ENCODE measurements around the gene PLPP3. TPM values are rescaled to one million over a fixed set of nuclear protein-coding genes. Genes with fewer than 3 reads are reported as not detected.

The PLPP3 gene
- total RNA-seq, 2 donors from 2014 or later: not detected

GRCh38 chr1:56501426-56501825, 77.9 kb downstream of the PLPP3 start:
- ATAC-seq: no peak

DNA sequence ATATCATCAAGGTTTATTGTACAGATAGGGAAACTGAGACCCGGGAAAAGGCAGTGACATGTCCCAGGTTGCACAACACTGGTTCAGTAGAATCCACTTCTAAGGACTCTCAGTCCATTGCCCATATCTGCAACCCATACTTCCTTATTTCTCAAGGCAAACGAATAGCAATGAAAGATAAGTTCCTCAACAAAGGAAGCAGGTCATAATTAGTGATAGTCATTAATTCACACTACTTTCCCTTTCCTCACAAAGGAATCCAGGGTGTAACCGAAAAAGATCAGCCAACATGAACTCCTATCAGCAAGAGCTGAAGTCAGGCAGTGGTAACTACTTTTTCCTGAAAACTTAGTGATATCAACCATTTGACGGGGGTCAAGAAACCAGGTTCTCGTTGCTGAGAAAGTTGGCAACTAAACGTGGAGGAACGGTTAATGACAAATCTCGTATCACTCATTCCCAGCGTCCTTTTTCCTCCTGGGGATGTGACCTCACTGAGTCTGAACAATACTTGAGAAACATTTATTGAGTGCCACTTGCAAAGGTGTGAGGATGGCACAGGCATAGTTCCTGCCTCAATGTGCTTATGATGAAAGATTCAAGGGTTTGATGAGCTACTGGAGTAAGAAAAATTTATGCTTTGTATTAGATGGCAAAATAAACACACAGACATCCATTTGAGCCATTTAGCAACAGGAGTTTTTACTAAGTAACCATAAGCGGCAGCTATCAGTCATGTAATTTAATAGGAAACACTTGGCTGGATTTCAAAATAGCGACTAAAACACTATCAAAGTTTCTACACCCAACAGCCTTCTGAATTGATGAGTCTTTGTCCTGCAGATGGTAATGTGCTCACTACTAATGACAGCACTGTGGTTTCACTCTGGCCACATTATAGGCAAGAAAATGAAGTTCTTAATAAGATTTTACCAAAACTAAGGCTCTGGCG, 82.3 kb downstream of the PLPP3 start:
- DNase-seq (ENCODE audit: low spot score in 2 of 2): no peak
- H3K36me3 Mint-ChIP-seq: peaks cover 0 to 5% of the 10 kb centered on the region in 2 donors
- H3K27ac Mint-ChIP-seq: no peak overlapping the region
- ATAC-seq: no peak
- H3K9me3 Mint-ChIP-seq: peaks cover 0 to 8% of the 10 kb centered on the region in 2 donors

More at GRCh38 chr1:56501426-56501825, 77.9 kb downstream of the PLPP3 start:
- DNase-seq (ENCODE audit: low spot score in 2 of 2): no peak
- H3K36me3 Mint-ChIP-seq: peaks cover 0 to 6% of the 10 kb centered on the region in 2 donors
- no peak overlapping the region for H3K27ac Mint-ChIP-seq
- peaks cover 4 to 16% of the 10 kb centered on the region in 2 donors for H3K9me3 Mint-ChIP-seq

GRCh38 chr1:56496158-56496557, 83.2 kb downstream of the PLPP3 start:
- no peak overlapping the region for H3K27ac Mint-ChIP-seq
- H3K9me3 Mint-ChIP-seq: peaks cover 0 to 5% of the 10 kb centered on the region in 2 donors
- H3K36me3 Mint-ChIP-seq: peaks cover 0 to 5% of the 10 kb centered on the region in 2 donors
- no peak for ATAC-seq
- no peak for DNase-seq (ENCODE audit: low spot score in 2 of 2)

- no peak for ATAC-seq
- no peak for DNase-seq (ENCODE audit: low spot score in 2 of 2)
- Mint-ChIP-seq H3K36me3 (peaks cover 0 to 5% of the 10 kb centered on the region in 2 donors), H3K9me3 (peaks cover 1 to 5% of the 10 kb centered on the region in 2 donors), H3K27ac (no peak overlapping the region)
Observed at GRCh38 chr1:56495538-56495937, 83.8 kb downstream of the PLPP3 start.

DNA sequence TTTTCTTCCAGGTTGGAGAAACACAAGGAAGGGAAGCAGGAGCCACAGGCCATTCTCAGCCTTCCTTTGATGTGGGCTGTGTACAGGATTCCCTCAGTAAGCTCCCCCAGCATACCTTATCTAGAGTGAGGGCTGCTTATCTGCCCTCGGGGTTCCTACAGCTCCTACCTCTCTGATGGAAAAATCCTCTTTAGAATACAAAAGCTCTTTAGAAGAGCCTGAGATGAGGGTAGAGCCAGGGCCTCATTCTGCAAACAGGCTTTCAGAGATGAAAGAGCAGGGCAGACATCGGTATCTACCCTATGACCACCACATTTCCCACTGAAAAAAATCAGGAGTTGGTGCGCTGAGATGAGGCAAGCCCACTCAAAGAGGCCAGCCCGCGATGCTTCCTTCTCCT, 85.1 kb downstream of the PLPP3 start:
- ATAC-seq: no peak
- H3K9me3 Mint-ChIP-seq: peaks cover 4 to 5% of the 10 kb centered on the region in 2 donors
- no peak for DNase-seq (ENCODE audit: low spot score in 2 of 2)
- no peak overlapping the region for H3K27ac Mint-ChIP-seq
- peaks cover 0 to 5% of the 10 kb centered on the region in 2 donors for H3K36me3 Mint-ChIP-seq

GRCh38 chr1:56493826-56494225, 85.5 kb downstream of the PLPP3 start:
- H3K27ac Mint-ChIP-seq: no peak overlapping the region
- H3K9me3 Mint-ChIP-seq: peaks cover 4 to 8% of the 10 kb centered on the region in 2 donors
- H3K36me3 Mint-ChIP-seq: peaks cover 0 to 5% of the 10 kb centered on the region in 2 donors
- no peak for ATAC-seq
- no peak for DNase-seq (ENCODE audit: low spot score in 2 of 2)

DNA sequence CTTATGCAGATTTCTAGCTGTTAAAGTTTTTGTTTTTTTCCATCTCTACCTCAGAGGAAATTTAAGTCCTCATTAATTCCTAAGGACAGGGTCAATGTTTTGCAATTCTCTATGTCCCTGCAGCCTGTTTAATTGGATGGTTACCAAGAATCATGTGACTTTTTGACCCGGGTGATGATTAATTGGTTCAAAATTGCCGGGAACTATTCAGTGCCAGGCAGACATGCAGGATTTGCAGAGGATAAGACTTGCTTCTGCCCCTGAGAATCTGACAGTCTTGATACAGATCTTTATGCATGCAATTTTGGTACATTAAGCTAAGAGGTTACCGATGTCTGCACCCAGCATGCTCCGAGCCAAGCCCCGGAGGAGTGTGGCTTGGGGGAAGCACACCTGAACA, 87.9 kb downstream of the PLPP3 start:
- ATAC-seq (no peak), DNase-seq (ENCODE audit: low spot score in 2 of 2) (no peak)
- no peak overlapping the region for H3K27ac Mint-ChIP-seq
- H3K9me3 Mint-ChIP-seq: peaks cover 4 to 10% of the 10 kb centered on the region in 2 donors
- H3K36me3 Mint-ChIP-seq: peaks cover 0 to 4% of the 10 kb centered on the region in 2 donors

GRCh38 chr1:56490619-56491018, 88.7 kb downstream of the PLPP3 start:
- no peak overlapping the region for H3K27ac Mint-ChIP-seq
- ATAC-seq (no peak), DNase-seq (ENCODE audit: low spot score in 2 of 2) (no peak)
- H3K36me3 Mint-ChIP-seq: no peaks in the 10 kb centered on the region
- H3K9me3 Mint-ChIP-seq: peaks cover 4 to 10% of the 10 kb centered on the region in 2 donors

DNA sequence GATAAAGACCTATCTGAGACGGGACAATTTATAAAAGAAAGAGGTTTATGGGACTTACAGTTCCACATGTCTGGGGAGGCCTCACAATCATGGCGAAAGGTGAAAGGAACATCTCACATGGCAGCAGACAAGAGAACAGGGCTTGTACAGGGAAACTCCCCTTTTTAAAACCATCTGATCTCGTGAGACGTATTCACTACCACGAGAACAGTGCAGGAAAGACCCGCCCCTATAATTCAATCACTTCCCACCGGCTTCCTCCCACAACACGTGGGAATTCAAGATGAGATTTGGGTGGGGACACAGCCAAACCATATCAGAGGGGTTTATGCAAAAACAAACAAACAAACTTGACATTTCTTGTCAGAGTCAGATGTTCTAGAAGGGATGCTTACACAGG, 89.7 kb downstream of the PLPP3 start:
- H3K9me3 Mint-ChIP-seq: peaks cover 8 to 14% of the 10 kb centered on the region in 2 donors
- H3K36me3 Mint-ChIP-seq: no peaks in the 10 kb centered on the region
- H3K27ac Mint-ChIP-seq: no peak overlapping the region
- ATAC-seq: no peak
- no peak for DNase-seq (ENCODE audit: low spot score in 2 of 2)

DNA sequence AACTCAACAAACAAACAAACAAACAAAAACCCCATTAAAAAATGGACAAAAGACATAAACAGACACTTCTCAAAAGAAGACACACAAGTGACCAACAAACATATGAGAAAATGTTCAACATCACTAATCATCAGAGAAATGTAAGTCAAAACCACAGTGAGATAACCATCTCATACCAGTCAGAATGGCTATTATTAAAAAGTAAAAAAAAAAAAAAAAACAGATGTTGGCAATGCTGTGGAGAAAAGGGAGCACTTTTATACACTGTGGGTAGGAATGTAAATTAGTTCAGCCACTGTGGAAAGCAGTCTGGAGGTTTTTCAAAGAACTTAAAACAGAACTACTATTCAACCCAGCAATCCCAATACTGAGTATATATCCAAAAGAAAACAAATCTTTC, 94.7 kb downstream of the PLPP3 start:
- H3K27ac Mint-ChIP-seq: no peak overlapping the region
- no peak for ATAC-seq
- peaks cover 0 to 5% of the 10 kb centered on the region in 2 donors for H3K36me3 Mint-ChIP-seq
- no peak for DNase-seq (ENCODE audit: low spot score in 2 of 2)
- peaks cover 7 to 17% of the 10 kb centered on the region in 2 donors for H3K9me3 Mint-ChIP-seq

DNA sequence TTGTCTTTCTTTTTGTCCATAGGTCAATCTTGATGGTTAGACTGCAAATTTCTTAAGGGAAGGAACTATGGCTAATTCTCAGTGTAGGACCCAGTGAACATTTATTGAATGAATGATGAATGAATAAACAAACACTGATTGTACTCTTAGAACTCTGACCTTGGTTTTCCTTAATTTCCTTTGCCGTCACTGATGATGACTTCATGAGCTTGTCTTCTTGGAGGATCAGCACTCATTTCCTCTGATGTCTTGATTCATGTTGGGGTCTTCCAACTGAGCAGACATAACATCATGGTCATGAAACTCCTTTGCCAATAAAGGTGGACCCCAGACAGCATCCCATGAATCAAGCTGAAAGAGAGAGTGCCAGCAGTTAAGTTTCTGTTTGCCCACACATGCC, 96.3 kb downstream of the PLPP3 start:
- Mint-ChIP-seq H3K36me3 (peaks cover 5 to 14% of the 10 kb centered on the region in 2 donors), H3K27ac (no peak overlapping the region), H3K9me3 (peaks cover 9 to 12% of the 10 kb centered on the region in 2 donors)
- DNase-seq (ENCODE audit: low spot score in 2 of 2) (no peak), ATAC-seq (no peak)

DNA sequence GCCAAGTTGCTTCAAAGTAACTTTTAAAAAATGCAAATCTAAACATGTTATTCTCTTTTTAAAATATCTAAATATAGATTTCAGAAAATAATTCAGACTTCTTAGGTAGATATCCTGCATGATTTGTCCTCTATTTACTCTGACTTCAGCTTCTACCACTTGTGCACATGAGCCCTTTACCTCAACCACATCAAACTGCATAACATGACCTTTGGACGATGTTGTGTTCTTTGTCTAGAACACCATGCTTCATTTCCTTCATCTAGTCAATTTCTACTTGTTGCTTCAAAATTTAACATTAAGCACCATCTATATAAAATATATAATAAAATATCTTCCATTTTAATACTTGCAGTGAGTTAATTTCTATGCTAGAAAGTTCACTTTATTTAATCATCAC, 96.9 kb downstream of the PLPP3 start:
- DNase-seq (ENCODE audit: low spot score in 2 of 2) (no peak), ATAC-seq (no peak)
- peaks cover 9 to 12% of the 10 kb centered on the region in 2 donors for H3K9me3 Mint-ChIP-seq
- no peak overlapping the region for H3K27ac Mint-ChIP-seq
- H3K36me3 Mint-ChIP-seq: peaks cover 5 to 14% of the 10 kb centered on the region in 2 donors

DNA sequence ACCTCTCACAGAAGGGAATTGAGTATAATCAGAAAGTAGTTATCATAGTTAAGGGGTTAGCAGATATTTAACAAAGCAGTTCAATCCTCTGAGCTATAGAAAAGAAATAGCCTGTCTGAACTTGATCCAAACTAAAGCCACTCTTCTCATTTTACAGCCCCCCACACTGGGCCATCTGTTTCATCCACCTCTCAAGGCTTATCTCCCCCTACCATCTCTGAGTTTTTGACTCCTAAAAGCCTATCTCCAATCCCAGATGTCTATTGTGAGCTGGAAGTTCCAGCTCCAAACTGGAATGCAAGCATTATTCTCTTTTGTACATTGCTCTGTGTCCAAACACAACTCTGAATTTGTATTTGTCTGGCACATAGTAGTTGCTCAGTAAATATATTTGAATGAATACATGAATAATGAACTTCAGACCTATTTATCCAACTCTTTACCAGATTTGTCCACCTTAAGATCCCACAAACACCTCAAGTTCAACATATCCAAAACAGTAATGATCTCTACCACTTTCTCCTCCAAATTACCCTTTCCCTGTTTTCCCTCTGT, 98.1 kb downstream of the PLPP3 start:
- ATAC-seq (no peak), DNase-seq (ENCODE audit: low spot score in 2 of 2) (no peak)
- Mint-ChIP-seq H3K36me3 (peaks cover 12 to 14% of the 10 kb centered on the region in 2 donors), H3K27ac (no peak overlapping the region), H3K9me3 (peaks cover 12 to 16% of the 10 kb centered on the region in 2 donors)

DNA sequence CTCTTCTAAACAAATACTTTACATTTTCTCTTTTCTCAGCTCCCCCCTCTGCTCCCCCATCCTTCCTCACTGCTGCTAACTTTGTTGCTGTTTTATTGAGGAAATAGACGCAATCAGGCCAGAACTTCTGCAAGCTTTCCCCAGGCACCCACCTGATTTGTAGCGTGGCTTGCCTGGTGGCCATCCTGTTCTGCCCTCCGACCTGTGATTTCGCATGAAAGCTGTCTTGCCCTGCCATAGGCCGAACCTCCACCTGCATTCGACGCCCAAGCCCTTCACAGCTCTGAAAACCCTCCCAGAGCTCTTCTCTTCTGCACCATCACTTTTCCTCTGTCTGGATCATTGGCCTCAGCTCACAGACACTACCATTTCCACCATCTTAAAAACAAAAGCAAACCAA, 100.6 kb downstream of the PLPP3 start:
- Mint-ChIP-seq H3K9me3 (peaks cover 11 to 12% of the 10 kb centered on the region in 2 donors), H3K27ac (no peak overlapping the region), H3K36me3 (peaks cover 12 to 14% of the 10 kb centered on the region in 2 donors)
- no peak for ATAC-seq
- DNase-seq (ENCODE audit: low spot score in 2 of 2): no peak

DNA sequence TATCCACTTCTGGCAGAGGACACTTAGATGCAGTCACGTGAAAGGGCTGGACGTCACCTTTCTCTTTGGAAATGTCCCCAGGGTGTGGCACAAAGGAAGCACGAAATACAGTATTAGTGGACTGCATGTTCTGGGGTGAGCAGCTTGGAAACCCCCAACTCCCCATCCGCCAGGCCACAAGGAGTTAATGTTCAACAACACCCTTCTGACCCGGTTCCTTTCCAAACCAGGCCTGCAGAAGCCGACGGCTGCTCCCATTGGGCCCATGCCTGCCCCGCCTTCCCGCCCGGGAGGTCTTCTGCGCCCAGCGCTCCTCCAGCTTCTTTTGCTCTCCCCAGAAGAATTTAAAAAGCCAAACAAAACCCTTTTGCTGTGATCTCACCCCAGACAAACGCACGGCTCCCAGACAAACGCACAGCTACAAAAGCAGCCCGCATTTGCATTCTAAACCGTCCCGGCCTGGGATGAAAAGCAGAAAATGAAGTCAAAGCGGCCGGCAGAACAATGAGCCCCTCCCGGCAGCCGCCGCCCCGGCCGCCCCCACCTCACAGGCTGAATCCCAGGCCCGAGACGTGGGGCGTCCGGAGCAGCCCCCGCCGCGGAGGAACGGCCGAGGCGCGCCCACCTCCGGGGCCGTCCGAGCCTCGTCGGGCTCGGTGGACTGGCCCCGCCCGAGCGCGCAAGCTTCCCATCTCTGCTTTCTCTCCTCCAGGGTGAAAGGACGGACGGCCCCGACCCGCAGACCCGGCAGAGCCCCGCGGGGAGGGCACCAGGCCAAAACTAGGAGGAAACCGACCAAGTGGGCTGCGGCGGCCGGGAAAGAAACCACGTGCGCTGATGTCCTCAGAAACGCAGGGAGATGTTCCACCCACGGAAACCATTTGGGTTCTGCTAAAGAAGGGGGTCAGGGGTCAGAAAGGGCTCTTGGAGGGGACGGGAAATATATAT, 101.9 kb downstream of the PLPP3 start:
- H3K9me3 Mint-ChIP-seq: peaks cover 9 to 11% of the 10 kb centered on the region in 2 donors
- H3K27ac Mint-ChIP-seq: no peak overlapping the region
- H3K36me3 Mint-ChIP-seq: peaks cover 10 to 12% of the 10 kb centered on the region in 2 donors
- DNase-seq (ENCODE audit: low spot score in 2 of 2) (no peak), ATAC-seq (no peak)

GRCh38 chr1:56473582-56474270, 105.6 kb downstream of the PLPP3 start:
- ATAC-seq: no peak
- Mint-ChIP-seq H3K9me3 (peaks cover 5 to 8% of the 10 kb centered on the region in 2 donors), H3K36me3 (peaks cover 5 to 9% of the 10 kb centered on the region in 2 donors)

More at GRCh38 chr1:56473582-56474270, 105.6 kb downstream of the PLPP3 start:
- no peak overlapping the region for H3K27ac Mint-ChIP-seq
- no peak for DNase-seq (ENCODE audit: low spot score in 2 of 2)
